H1 (cell line): Measurements from ENCODE around the gene WDR43. TPM values are rescaled to one million over a fixed set of nuclear protein-coding genes. Genes with fewer than 3 reads are reported as not detected.

Source experiments
- FOSL1 ChIP-seq: IDR thresholded peaks from 2 replicates; pipeline ENCODE4 v1.6.1; 2011; ENCODE audit warnings: mild to moderate bottlenecking, low read depth, low read length, moderate library complexity; ENCODE audit not compliant: insufficient read depth
- GABPA ChIP-seq: IDR thresholded peaks from 2 replicates; pipeline ENCODE4 v1.6.1; 2011; ENCODE audit warnings: mild to moderate bottlenecking, low read length, moderate library complexity, borderline replicate concordance; ENCODE audit not compliant: insufficient read depth
- KDM5A ChIP-seq: fragments of 200-600 bp; IDR thresholded peaks from 2 replicates; pipeline ENCODE4 v1.7.1; 2012; ENCODE audit warnings: mild to moderate bottlenecking, low read length, inconsistent platforms, mixed read lengths
- POU5F1 ChIP-seq: IDR thresholded peaks from 2 replicates; pipeline ENCODE4 v1.6.1; 2011; ENCODE audit warnings: low read depth, mild to moderate bottlenecking, low read length, moderate library complexity
- SIX5 ChIP-seq: IDR thresholded peaks from 2 replicates; pipeline ENCODE4 v1.6.1; 2011; ENCODE audit warnings: mild to moderate bottlenecking, low read depth, low read length
- SP2 ChIP-seq: IDR thresholded peaks from 2 replicates; pipeline ENCODE4 v1.6.1; 2012; ENCODE audit warnings: mild to moderate bottlenecking, low read length, inconsistent platforms
- YY1 ChIP-seq: IDR thresholded peaks from 2 replicates; pipeline ENCODE4 v1.6.1; 2011; ENCODE audit warnings: low read depth, mild to moderate bottlenecking, low read length
- polyA plus RNA-seq, 7 experiments: library from polyadenylated mRNA; depleted of rRNA in 3 of 7; stranded (reverse) in 5 of 7; unstranded in 2 of 7; fragments of >200 nt in 5 of 7; fragments of 200-250 nt in 2 of 7; gene quantifications; 1 replicate in 5 of 7; 2 replicates in 1 of 7; 4 replicates in 1 of 7; pipeline versions ENCODE4 v1.2.1 to v1.2.3, GENCODE V29; 2011 to 2013; ENCODE audit warnings: missing spikeins in 2 of 7, mixed read lengths in 2 of 7
- total RNA-seq: library from RNA; stranded (reverse); fragmentation: NEBNext Ultra II Directional; extraction: Animal tissue kit (Norgen Biotek cat#: 25700); gene quantifications from 2 replicates; pipeline ENCODE4 v1.2.1, GENCODE V29; 2021
- TF ChIP-seq, protein P1 (sequence below): fragments of 300-600 bp; sonication (generic); IDR thresholded peaks from 2 replicates; pipeline ENCODE4 v1.7.1; 2012; ENCODE audit warnings: low read length, moderate library complexity, mild to moderate bottlenecking, inconsistent platforms; ENCODE audit not compliant: insufficient replicate concordance
- TF ChIP-seq, protein P2 (sequence below): IDR thresholded peaks from 2 replicates; pipeline ENCODE4 v1.6.1; 2012; ENCODE audit warnings: inconsistent platforms

Gene WDR43
- total and polyA plus RNA-seq, 2 of the 8 experiments (the other 6 are each of a cell fraction or from before 2014, with no cell fraction given) = 57.8 to 142 TPM

- TF ChIP-seq, protein P1, sequence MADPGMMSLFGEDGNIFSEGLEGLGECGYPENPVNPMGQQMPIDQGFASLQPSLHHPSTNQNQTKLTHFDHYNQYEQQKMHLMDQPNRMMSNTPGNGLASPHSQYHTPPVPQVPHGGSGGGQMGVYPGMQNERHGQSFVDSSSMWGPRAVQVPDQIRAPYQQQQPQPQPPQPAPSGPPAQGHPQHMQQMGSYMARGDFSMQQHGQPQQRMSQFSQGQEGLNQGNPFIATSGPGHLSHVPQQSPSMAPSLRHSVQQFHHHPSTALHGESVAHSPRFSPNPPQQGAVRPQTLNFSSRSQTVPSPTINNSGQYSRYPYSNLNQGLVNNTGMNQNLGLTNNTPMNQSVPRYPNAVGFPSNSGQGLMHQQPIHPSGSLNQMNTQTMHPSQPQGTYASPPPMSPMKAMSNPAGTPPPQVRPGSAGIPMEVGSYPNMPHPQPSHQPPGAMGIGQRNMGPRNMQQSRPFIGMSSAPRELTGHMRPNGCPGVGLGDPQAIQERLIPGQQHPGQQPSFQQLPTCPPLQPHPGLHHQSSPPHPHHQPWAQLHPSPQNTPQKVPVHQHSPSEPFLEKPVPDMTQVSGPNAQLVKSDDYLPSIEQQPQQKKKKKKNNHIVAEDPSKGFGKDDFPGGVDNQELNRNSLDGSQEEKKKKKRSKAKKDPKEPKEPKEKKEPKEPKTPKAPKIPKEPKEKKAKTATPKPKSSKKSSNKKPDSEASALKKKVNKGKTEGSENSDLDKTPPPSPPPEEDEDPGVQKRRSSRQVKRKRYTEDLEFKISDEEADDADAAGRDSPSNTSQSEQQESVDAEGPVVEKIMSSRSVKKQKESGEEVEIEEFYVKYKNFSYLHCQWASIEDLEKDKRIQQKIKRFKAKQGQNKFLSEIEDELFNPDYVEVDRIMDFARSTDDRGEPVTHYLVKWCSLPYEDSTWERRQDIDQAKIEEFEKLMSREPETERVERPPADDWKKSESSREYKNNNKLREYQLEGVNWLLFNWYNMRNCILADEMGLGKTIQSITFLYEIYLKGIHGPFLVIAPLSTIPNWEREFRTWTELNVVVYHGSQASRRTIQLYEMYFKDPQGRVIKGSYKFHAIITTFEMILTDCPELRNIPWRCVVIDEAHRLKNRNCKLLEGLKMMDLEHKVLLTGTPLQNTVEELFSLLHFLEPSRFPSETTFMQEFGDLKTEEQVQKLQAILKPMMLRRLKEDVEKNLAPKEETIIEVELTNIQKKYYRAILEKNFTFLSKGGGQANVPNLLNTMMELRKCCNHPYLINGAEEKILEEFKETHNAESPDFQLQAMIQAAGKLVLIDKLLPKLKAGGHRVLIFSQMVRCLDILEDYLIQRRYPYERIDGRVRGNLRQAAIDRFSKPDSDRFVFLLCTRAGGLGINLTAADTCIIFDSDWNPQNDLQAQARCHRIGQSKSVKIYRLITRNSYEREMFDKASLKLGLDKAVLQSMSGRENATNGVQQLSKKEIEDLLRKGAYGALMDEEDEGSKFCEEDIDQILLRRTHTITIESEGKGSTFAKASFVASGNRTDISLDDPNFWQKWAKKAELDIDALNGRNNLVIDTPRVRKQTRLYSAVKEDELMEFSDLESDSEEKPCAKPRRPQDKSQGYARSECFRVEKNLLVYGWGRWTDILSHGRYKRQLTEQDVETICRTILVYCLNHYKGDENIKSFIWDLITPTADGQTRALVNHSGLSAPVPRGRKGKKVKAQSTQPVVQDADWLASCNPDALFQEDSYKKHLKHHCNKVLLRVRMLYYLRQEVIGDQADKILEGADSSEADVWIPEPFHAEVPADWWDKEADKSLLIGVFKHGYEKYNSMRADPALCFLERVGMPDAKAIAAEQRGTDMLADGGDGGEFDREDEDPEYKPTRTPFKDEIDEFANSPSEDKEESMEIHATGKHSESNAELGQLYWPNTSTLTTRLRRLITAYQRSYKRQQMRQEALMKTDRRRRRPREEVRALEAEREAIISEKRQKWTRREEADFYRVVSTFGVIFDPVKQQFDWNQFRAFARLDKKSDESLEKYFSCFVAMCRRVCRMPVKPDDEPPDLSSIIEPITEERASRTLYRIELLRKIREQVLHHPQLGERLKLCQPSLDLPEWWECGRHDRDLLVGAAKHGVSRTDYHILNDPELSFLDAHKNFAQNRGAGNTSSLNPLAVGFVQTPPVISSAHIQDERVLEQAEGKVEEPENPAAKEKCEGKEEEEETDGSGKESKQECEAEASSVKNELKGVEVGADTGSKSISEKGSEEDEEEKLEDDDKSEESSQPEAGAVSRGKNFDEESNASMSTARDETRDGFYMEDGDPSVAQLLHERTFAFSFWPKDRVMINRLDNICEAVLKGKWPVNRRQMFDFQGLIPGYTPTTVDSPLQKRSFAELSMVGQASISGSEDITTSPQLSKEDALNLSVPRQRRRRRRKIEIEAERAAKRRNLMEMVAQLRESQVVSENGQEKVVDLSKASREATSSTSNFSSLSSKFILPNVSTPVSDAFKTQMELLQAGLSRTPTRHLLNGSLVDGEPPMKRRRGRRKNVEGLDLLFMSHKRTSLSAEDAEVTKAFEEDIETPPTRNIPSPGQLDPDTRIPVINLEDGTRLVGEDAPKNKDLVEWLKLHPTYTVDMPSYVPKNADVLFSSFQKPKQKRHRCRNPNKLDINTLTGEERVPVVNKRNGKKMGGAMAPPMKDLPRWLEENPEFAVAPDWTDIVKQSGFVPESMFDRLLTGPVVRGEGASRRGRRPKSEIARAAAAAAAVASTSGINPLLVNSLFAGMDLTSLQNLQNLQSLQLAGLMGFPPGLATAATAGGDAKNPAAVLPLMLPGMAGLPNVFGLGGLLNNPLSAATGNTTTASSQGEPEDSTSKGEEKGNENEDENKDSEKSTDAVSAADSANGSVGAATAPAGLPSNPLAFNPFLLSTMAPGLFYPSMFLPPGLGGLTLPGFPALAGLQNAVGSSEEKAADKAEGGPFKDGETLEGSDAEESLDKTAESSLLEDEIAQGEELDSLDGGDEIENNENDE = no peak
- TF ChIP-seq SP2 = no peak
- no peak for TF ChIP-seq SIX5
- TF ChIP-seq POU5F1 = no peak
- no peak for TF ChIP-seq KDM5A
- no peak for TF ChIP-seq FOSL1
- no peak for TF ChIP-seq YY1
- TF ChIP-seq, protein P2, sequence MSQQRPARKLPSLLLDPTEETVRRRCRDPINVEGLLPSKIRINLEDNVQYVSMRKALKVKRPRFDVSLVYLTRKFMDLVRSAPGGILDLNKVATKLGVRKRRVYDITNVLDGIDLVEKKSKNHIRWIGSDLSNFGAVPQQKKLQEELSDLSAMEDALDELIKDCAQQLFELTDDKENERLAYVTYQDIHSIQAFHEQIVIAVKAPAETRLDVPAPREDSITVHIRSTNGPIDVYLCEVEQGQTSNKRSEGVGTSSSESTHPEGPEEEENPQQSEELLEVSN = no peak
- TF ChIP-seq GABPA = no peak
- TF ChIP-seq, all 59 proteins: peak for 0
These were observed 33.4 kb downstream of the WDR43 start (continued) for GRCh38 chr2:28927878-28928277.
